Measurements from ENCODE around the gene ADCY5.

The ADCY5 gene

GRCh38 chr3:123383091-123384053 is 65.5 kb downstream of the ADCY5 start:
- no peak for TF ChIP-seq CTCF (conservative IDR thresholded peaks at IDR 0.05; ENCODE audit: low read depth, low read length)
- no peak for DNase-seq (ENCODE audit: low read depth)
- no peak overlapping the region for H3K4me3 ChIP-seq (ENCODE audit: low read length)

- DNase-seq (ENCODE audit: low read depth), result no peak
- no peak for TF ChIP-seq CTCF (conservative IDR thresholded peaks at IDR 0.05; ENCODE audit: low read depth, low read length)
- no peak overlapping the region for H3K4me3 ChIP-seq (ENCODE audit: low read length)
Measured at GRCh38 chr3:123380261-123380660, 68.6 kb downstream of the ADCY5 start.

- H3K4me3 ChIP-seq (ENCODE audit: low read length), result no peak overlapping the region
- DNase-seq (ENCODE audit: low read depth), result no peak
- TF ChIP-seq CTCF (conservative IDR thresholded peaks at IDR 0.05; ENCODE audit: low read depth, low read length), result no peak
Measured at GRCh38 chr3:123379041-123379830, 69.7 kb downstream of the ADCY5 start.

GRCh38 chr3:123378409-123378915 is 70.4 kb downstream of the ADCY5 start:
- H3K4me3 ChIP-seq (ENCODE audit: low read length), result no peak overlapping the region
- DNase-seq (ENCODE audit: low read depth), result no peak
- no peak for TF ChIP-seq CTCF (conservative IDR thresholded peaks at IDR 0.05; ENCODE audit: low read depth, low read length)

GRCh38 chr3:123377243-123377740 is 71.6 kb downstream of the ADCY5 start:
- no peak overlapping the region for H3K4me3 ChIP-seq (ENCODE audit: low read length)
- no peak for DNase-seq (ENCODE audit: low read depth)
- TF ChIP-seq CTCF (conservative IDR thresholded peaks at IDR 0.05; ENCODE audit: low read depth, low read length), result no peak

GRCh38 chr3:123376451-123377242 is 72.2 kb downstream of the ADCY5 start:
- DNase-seq (ENCODE audit: low read depth), result no peak
- TF ChIP-seq CTCF (conservative IDR thresholded peaks at IDR 0.05; ENCODE audit: low read depth, low read length), result no peak
- H3K4me3 ChIP-seq (ENCODE audit: low read length), result no peak overlapping the region
